Measurements from ENCODE around the gene TAL1.

Gene TAL1

GRCh38 chr1:47181955-47182675 is 49.9 kb downstream of the TAL1 start:
- H3K27me3 ChIP-seq (ENCODE audit: control insufficient read depth, insufficient read depth, low read length): peaks cover 38% of the 10 kb centered on the region
- H3K9me3 ChIP-seq (ENCODE audit: control insufficient read depth, insufficient read depth, low read length): no peaks in the 10 kb centered on the region
- peaks cover 4% of the 10 kb centered on the region for H3K4me1 ChIP-seq (ENCODE audit: control insufficient read depth, insufficient read depth, low read length)
- no peak overlapping the region for H3K4me3 ChIP-seq (ENCODE audit: low read depth, low read length)
- H3K36me3 ChIP-seq (ENCODE audit: control insufficient read depth, insufficient read depth, low read length): no peaks in the 10 kb centered on the region
- no peak overlapping the region for H3K9ac ChIP-seq (ENCODE audit: low read depth, low read length)

DNA sequence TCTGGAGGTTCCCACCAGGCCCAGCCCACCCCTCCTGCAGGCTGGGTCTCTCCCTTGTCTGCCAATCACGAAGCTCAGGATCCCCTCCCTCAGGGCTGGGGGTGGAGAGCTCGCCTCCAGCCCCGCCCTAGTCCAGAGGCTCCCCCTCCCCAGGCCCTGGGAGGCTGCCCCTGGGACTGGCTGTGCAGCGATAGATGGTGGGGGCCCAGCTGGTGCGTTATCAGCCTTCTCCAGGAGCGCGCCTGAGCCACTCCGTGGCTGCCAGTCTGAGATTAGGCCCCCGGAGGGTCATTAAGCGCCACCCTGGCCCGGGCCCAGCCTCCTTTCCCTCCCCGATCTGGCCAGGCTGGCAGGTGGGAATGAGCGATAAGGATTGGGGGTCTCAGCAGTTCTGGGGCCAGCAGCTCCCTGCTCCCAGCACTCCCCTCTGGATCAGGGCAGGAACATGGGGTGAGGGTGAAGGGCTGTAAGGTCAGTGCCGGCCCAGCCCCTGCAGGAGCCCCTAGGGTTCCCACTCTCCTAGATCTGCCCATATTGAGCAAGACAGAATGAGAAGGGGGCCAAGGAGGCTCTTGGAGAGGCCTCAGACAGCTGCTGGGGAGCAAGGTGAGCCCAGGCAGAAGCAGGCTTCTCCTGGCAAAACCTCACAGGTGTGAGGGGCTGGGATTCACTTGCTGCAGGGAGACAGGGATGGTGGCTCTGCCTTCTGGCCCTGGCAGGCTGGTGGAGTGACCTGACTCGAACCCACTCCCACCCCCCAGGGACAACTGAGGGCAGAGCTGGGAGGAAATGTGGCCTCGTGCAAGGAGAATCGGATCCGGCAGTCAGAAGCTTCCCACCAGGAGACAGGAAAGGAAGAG is 50.7 kb downstream of the TAL1 start:
- Histone ChIP-seq H3K4me3 (ENCODE audit: low read depth, low read length) (peak overlapping the region; percentile 2), H3K9ac (ENCODE audit: low read depth, low read length) (no peak overlapping the region), H3K36me3 (ENCODE audit: control insufficient read depth, insufficient read depth, low read length) (no peaks in the 10 kb centered on the region), H3K4me1 (ENCODE audit: control insufficient read depth, insufficient read depth, low read length) (peaks cover 4% of the 10 kb centered on the region), H3K9me3 (ENCODE audit: control insufficient read depth, insufficient read depth, low read length) (no peaks in the 10 kb centered on the region), H3K27me3 (ENCODE audit: control insufficient read depth, insufficient read depth, low read length) (peaks cover 38% of the 10 kb centered on the region)

DNA sequence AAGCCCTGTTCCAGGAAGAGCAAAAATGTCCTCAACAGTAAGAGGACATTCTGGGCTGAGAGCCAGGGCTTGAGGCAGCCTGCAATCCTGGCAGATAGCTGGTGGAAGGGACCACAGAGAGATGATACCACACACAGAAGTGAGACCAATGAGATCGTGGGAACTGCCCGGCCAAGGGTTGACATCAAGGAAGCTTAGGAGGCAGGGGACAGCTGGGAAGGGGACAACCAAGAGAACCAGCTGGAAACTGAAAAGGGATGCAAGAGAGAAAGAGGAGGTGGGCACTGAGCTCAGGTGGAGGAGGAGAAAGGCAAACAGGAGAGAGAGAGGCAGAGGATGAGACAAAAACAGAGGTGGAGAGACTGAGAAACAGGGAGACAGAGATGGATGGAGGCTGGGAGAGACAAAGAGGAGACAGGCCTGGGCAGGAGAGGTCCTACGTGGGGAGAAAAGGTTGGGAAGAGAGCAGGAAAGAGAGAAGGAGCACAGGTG is 51.4 kb downstream of the TAL1 start:
- no peak overlapping the region for H3K9ac ChIP-seq (ENCODE audit: low read depth, low read length)
- H3K4me1 ChIP-seq (ENCODE audit: control insufficient read depth, insufficient read depth, low read length): peaks cover 4% of the 10 kb centered on the region
- no peaks in the 10 kb centered on the region for H3K36me3 ChIP-seq (ENCODE audit: control insufficient read depth, insufficient read depth, low read length)
- H3K27me3 ChIP-seq (ENCODE audit: control insufficient read depth, insufficient read depth, low read length): peaks cover 38% of the 10 kb centered on the region
- H3K9me3 ChIP-seq (ENCODE audit: control insufficient read depth, insufficient read depth, low read length): no peaks in the 10 kb centered on the region
- no peak overlapping the region for H3K4me3 ChIP-seq (ENCODE audit: low read depth, low read length)

DNA sequence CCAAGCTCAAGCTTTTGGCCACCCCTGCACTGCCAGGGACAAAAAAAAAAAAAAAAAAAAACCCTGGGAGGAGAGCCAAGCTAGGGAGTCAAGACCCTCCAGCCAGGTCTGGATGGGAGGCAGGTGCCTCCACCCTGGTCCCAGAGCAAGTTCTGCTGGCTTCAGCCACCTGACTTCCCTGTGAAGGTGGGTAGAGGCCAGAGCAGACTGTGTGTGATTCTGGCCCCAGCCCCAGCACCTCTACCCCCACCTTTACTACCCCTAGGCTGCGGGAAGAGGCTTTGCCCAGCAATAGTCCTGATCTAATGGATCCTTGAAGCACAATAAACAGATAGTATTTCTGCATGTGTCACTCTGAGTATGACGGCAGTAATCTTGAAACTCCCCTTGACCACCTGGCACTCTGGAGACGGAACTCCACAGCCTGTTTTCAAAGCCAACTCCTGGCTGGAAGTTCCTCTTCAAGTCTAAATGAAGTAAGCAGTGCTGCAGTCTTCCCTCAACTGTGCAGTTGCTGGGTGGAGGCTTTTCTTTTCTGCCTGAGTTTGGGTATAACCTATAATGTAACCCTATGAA is 51.9 kb downstream of the TAL1 start:
- Histone ChIP-seq H3K36me3 (ENCODE audit: control insufficient read depth, insufficient read depth, low read length) (no peaks in the 10 kb centered on the region), H3K4me3 (ENCODE audit: low read depth, low read length) (no peak overlapping the region), H3K4me1 (ENCODE audit: control insufficient read depth, insufficient read depth, low read length) (peaks cover 5% of the 10 kb centered on the region), H3K9me3 (ENCODE audit: control insufficient read depth, insufficient read depth, low read length) (no peaks in the 10 kb centered on the region), H3K9ac (ENCODE audit: low read depth, low read length) (no peak overlapping the region), H3K27me3 (ENCODE audit: control insufficient read depth, insufficient read depth, low read length) (peaks cover 34% of the 10 kb centered on the region)

GRCh38 chr1:47179017-47179987 is 52.7 kb downstream of the TAL1 start:
- Histone ChIP-seq H3K36me3 (ENCODE audit: control insufficient read depth, insufficient read depth, low read length) (no peaks in the 10 kb centered on the region), H3K27me3 (ENCODE audit: control insufficient read depth, insufficient read depth, low read length) (peaks cover 34% of the 10 kb centered on the region), H3K4me3 (ENCODE audit: low read depth, low read length) (peak overlapping the region; percentile 67), H3K4me1 (ENCODE audit: control insufficient read depth, insufficient read depth, low read length) (peaks cover 7% of the 10 kb centered on the region), H3K9ac (ENCODE audit: low read depth, low read length) (peak overlapping the region; percentile 66), H3K9me3 (ENCODE audit: control insufficient read depth, insufficient read depth, low read length) (no peaks in the 10 kb centered on the region)

DNA sequence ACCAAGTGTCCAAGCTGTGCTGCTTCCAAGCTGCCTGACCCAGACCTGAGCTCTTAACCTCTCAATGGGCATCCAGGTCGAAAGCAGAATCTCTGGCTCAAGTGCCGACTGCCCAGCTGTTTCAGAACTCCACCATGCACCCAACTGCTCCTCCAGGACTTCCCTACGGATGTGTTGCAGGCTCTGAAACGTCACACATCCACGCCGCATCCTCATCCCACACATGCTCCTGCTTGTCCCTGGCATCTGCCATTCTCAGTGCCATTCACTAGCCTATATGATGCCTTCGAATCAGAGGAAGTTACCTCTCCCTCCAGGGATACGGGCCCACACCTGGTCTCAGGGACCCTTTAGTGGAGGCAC is 53.4 kb downstream of the TAL1 start:
- peaks cover 34% of the 10 kb centered on the region for H3K27me3 ChIP-seq (ENCODE audit: control insufficient read depth, insufficient read depth, low read length)
- H3K4me1 ChIP-seq (ENCODE audit: control insufficient read depth, insufficient read depth, low read length): peaks cover 7% of the 10 kb centered on the region
- H3K36me3 ChIP-seq (ENCODE audit: control insufficient read depth, insufficient read depth, low read length): no peaks in the 10 kb centered on the region
- H3K4me3 ChIP-seq (ENCODE audit: low read depth, low read length): peak overlapping the region; percentile 67
- no peaks in the 10 kb centered on the region for H3K9me3 ChIP-seq (ENCODE audit: control insufficient read depth, insufficient read depth, low read length)
- peak overlapping the region; percentile 66 for H3K9ac ChIP-seq (ENCODE audit: low read depth, low read length)

- Histone ChIP-seq H3K4me1 (ENCODE audit: control insufficient read depth, insufficient read depth, low read length) (peaks cover 7% of the 10 kb centered on the region), H3K9ac (ENCODE audit: low read depth, low read length) (no peak overlapping the region), H3K4me3 (ENCODE audit: low read depth, low read length) (no peak overlapping the region), H3K36me3 (ENCODE audit: control insufficient read depth, insufficient read depth, low read length) (no peaks in the 10 kb centered on the region), H3K9me3 (ENCODE audit: control insufficient read depth, insufficient read depth, low read length) (no peaks in the 10 kb centered on the region), H3K27me3 (ENCODE audit: control insufficient read depth, insufficient read depth, low read length) (peaks cover 32% of the 10 kb centered on the region)
These were observed 54.0 kb downstream of the TAL1 start for GRCh38 chr1:47178020-47178419.

DNA sequence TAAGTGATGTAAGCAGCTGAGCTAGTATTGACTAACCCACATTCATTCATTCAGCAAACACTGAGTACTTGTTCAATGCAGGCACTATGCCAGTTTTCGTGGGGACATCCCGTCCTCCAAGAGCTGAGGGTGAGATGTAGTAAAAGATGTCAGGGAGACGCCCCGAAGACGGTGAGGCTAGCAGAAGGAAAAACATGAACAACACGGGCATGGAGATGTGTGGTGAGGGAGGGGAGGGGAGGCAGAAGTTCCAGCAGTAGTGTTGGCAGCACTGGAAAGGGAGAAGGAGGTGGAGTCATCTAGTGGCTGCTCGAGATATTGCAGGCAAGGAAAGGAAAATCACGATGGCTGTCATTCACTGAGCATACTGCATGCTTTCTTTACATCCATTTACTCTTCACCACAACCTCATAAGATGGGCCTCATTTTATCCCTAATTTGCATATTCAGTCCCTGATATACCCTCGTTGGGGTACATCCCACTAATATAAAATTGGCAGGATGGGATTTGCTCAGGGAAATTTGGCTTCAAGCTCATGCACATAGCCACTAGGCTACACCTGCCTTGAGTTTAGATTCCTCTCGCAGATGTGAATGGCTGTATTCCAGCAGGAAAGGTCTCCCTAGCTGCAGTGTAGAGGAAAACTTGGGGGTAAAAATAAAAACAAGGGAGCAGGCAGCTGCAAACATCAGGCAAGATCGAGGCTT is 56.6 kb downstream of the TAL1 start:
- H3K36me3 ChIP-seq (ENCODE audit: control insufficient read depth, insufficient read depth, low read length): no peaks in the 10 kb centered on the region
- H3K27me3 ChIP-seq (ENCODE audit: control insufficient read depth, insufficient read depth, low read length): peaks cover 14% of the 10 kb centered on the region
- peaks cover 7% of the 10 kb centered on the region for H3K4me1 ChIP-seq (ENCODE audit: control insufficient read depth, insufficient read depth, low read length)
- H3K4me3 ChIP-seq (ENCODE audit: low read depth, low read length): no peak overlapping the region
- no peak overlapping the region for H3K9ac ChIP-seq (ENCODE audit: low read depth, low read length)
- H3K9me3 ChIP-seq (ENCODE audit: control insufficient read depth, insufficient read depth, low read length): no peaks in the 10 kb centered on the region

DNA sequence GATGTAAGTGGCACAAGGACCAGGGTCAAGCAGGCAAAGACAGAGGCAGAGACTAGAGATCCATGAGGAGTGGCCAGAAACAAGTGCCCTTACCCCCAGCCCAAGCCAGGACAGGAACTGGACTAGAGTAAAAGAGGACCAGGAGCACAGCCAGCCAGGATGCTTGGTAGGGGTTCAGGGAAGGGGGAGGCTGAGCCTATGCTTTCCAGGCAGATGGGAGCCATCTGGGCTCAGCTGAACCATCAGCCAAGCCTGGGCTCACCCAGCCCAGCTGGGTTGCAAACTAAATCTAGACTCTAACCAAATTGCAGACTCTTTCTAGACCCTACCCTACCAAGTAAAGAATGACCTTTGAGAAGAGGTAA is 57.4 kb downstream of the TAL1 start:
- peaks cover 6% of the 10 kb centered on the region for H3K27me3 ChIP-seq (ENCODE audit: control insufficient read depth, insufficient read depth, low read length)
- H3K36me3 ChIP-seq (ENCODE audit: control insufficient read depth, insufficient read depth, low read length): no peaks in the 10 kb centered on the region
- H3K9me3 ChIP-seq (ENCODE audit: control insufficient read depth, insufficient read depth, low read length): no peaks in the 10 kb centered on the region
- H3K9ac ChIP-seq (ENCODE audit: low read depth, low read length): no peak overlapping the region
- H3K4me3 ChIP-seq (ENCODE audit: low read depth, low read length): no peak overlapping the region
- peaks cover 7% of the 10 kb centered on the region for H3K4me1 ChIP-seq (ENCODE audit: control insufficient read depth, insufficient read depth, low read length)

DNA sequence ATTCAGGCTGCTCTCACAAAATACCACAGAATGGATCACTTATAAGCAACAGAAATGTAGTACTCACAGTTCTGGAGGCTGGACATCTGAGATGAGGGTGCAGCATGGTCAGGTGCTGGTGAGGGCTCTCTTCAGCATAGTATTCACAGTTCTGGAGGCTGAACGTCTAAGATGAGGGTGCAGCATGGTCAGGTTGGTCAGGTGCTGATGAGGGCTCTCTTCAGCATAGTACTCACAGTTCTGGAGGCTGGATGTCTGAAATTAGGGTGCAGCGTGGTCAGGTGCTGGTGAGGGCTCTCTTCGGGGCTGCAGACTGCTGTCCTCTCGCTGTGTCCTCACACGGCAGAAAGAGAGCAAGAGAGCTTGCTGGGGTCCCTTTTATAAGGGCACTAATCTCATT is 59.2 kb downstream of the TAL1 start:
- no peaks in the 10 kb centered on the region for H3K9me3 ChIP-seq (ENCODE audit: control insufficient read depth, insufficient read depth, low read length)
- no peaks in the 10 kb centered on the region for H3K36me3 ChIP-seq (ENCODE audit: control insufficient read depth, insufficient read depth, low read length)
- no peaks in the 10 kb centered on the region for H3K27me3 ChIP-seq (ENCODE audit: control insufficient read depth, insufficient read depth, low read length)
- H3K9ac ChIP-seq (ENCODE audit: low read depth, low read length): no peak overlapping the region
- no peak overlapping the region for H3K4me3 ChIP-seq (ENCODE audit: low read depth, low read length)
- H3K4me1 ChIP-seq (ENCODE audit: control insufficient read depth, insufficient read depth, low read length): peaks cover 3% of the 10 kb centered on the region
